PC-9 (cell line): Measurements from ENCODE around the gene CIZ1.

ENCODE experiments used
- EZH2 ChIP-seq: fragments of 200-600 bp; sonication (generic); IDR thresholded peaks from 2 replicates; pipeline ENCODE4 v1.8.0; 2017; ENCODE audit warnings: antibody characterized with exemption, low read depth
- TF ChIP-seq, protein P1 (sequence below): fragments of 200-600 bp; sonication (generic); conservative IDR thresholded peaks from 2 replicates; pipeline ENCODE4 v1.6.1; 2017; ENCODE audit warnings: mixed run types, antibody characterized with exemption, mild to moderate bottlenecking, moderate library complexity

DNA sequence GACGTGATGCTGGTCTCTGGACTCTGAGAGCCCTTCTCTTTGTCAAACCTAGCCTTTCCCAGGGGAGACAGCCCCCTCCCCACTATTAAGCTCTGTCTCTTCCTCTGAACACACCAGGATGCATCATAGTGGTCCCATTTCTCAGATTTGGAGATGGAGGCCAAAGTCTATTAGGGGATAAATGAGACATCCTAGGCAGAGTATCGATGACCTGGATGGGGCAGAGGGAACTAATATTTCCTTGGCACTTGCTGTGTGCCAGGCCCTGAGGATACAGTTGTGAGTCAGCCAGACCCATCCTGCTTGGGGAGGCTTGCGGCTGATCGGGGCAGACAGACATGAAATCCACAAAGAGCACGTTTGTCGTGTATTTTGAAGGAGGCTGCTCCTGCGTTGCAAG, 17.0 kb upstream of the CIZ1 start:
- TF ChIP-seq, protein P1, sequence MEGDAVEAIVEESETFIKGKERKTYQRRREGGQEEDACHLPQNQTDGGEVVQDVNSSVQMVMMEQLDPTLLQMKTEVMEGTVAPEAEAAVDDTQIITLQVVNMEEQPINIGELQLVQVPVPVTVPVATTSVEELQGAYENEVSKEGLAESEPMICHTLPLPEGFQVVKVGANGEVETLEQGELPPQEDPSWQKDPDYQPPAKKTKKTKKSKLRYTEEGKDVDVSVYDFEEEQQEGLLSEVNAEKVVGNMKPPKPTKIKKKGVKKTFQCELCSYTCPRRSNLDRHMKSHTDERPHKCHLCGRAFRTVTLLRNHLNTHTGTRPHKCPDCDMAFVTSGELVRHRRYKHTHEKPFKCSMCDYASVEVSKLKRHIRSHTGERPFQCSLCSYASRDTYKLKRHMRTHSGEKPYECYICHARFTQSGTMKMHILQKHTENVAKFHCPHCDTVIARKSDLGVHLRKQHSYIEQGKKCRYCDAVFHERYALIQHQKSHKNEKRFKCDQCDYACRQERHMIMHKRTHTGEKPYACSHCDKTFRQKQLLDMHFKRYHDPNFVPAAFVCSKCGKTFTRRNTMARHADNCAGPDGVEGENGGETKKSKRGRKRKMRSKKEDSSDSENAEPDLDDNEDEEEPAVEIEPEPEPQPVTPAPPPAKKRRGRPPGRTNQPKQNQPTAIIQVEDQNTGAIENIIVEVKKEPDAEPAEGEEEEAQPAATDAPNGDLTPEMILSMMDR: no peak
- TF ChIP-seq EZH2: no peak
